Upper lobe of left lung (tissue), 4 donors: ENCODE measurements around the gene TAS2R46.
"Not testable (repeated sequence)": the region's sequence is repeated elsewhere in the genome, so short reads cannot be mapped to it uniquely, and the experiment has no call there.

ENCODE experiments used
- CTCF ChIP-seq, 6 experiments: fragments of 450-650 bp in 4 of 6; fragments of 200-600 bp in 2 of 6; sonication (generic) in 2 of 6; IDR thresholded peaks; one replicate each; pipeline ENCODE4 v1.5.1; 2016 to 2019; ENCODE audit warnings: antibody characterized with exemption in 6 of 6
- POLR2A ChIP-seq, 4 donors: fragments of 450-650 bp; IDR thresholded peaks; one replicate each; pipeline ENCODE4 v1.5.1; 2016 to 2017; ENCODE audit warnings: antibody characterized with exemption in 4 of 4, mild to moderate bottlenecking in 2 of 4
- POLR2AphosphoS5 ChIP-seq, 2 donors: sonication (generic); formaldehyde crosslinking; IDR thresholded peaks; one replicate each; pipeline ENCODE4 v1.5.1; 2017; ENCODE audit warnings: antibody characterized with exemption in 2 of 2

GRCh38 chr12:11062194-11062593 is at the start of gene TAS2R46:
- not testable (repeated sequence) for TF ChIP-seq CTCF, POLR2A, POLR2AphosphoS5 (IDR thresholded peaks at IDR 0.05)
